HL-60 (cell line): ENCODE measurements around the gene OSBPL10.

Experiments used
- DNase-seq, 2 experiments: peaks; one replicate each; pipeline ENCODE4 v3.0.0-alpha.2; 2010 to 2020; ENCODE audit warnings: low read depth in 1 of 2, low spot score in 1 of 2
- H3K27ac ChIP-seq: fragments of 250-450 bp; sonication (Bioruptor Pico); replicated peaks from 2 replicates; pipeline ENCODE4 v1.5.1; 2020; ENCODE audit warnings: mild to moderate bottlenecking, moderate library complexity
- H3K27me3 ChIP-seq: fragments of 250-450 bp; sonication (Bioruptor Pico); 2 replicates; pipeline ENCODE4 v1.5.1; 2021; ENCODE audit warnings: mild to moderate bottlenecking, moderate library complexity; ENCODE audit not compliant: insufficient read depth, poor library complexity, severe bottlenecking
- H3K4me3 ChIP-seq: replicated peaks from 2 replicates; pipeline ENCODE4 v1.5.1; 2011; ENCODE audit warnings: mild to moderate bottlenecking, control low read depth, low read length; ENCODE audit not compliant: insufficient read depth
- GABPA ChIP-seq: IDR thresholded peaks from 2 replicates; pipeline ENCODE4 v1.6.1; 2012; ENCODE audit warnings: low read depth
- POLR2AphosphoS5 ChIP-seq: IDR thresholded peaks from 2 replicates; pipeline ENCODE4 v1.6.1; 2012; ENCODE audit warnings: low read depth
- SPI1 ChIP-seq: IDR thresholded peaks from 2 replicates; pipeline ENCODE4 v1.6.1; 2012; ENCODE audit warnings: low read depth, mild to moderate bottlenecking, borderline replicate concordance
- TF ChIP-seq, protein P1 (sequence below): IDR thresholded peaks from 2 replicates; pipeline ENCODE4 v1.6.1; 2012; ENCODE audit warnings: low read depth; ENCODE audit not compliant: insufficient replicate concordance
- TF ChIP-seq, protein P2 (sequence below): IDR thresholded peaks from one replicate; pipeline ENCODE4 v1.5.1; 2011; ENCODE audit warnings: low read length, control low read depth, inconsistent platforms; ENCODE audit not compliant: insufficient read depth

Gene OSBPL10

DNA sequence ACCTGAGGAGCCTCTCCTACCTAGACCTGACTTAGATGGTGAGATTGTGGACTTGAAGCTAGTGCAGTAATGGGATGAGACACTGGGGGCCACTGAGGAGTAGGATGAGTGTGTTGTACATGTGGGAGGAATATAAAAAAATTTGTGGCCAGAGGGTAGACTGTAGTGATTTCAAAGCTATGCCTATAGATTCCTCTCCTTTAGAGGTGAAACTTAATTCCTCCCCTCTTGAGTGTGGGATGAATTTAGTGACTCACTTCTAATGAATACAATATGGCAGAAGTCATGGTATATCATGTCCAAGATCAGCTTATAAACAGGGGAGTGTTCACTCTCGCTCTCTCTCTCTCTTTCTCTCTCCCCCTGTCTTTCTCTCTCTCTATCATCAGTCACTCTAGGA, 7.2 kb upstream of the OSBPL10 start:
- TF ChIP-seq, protein P1, sequence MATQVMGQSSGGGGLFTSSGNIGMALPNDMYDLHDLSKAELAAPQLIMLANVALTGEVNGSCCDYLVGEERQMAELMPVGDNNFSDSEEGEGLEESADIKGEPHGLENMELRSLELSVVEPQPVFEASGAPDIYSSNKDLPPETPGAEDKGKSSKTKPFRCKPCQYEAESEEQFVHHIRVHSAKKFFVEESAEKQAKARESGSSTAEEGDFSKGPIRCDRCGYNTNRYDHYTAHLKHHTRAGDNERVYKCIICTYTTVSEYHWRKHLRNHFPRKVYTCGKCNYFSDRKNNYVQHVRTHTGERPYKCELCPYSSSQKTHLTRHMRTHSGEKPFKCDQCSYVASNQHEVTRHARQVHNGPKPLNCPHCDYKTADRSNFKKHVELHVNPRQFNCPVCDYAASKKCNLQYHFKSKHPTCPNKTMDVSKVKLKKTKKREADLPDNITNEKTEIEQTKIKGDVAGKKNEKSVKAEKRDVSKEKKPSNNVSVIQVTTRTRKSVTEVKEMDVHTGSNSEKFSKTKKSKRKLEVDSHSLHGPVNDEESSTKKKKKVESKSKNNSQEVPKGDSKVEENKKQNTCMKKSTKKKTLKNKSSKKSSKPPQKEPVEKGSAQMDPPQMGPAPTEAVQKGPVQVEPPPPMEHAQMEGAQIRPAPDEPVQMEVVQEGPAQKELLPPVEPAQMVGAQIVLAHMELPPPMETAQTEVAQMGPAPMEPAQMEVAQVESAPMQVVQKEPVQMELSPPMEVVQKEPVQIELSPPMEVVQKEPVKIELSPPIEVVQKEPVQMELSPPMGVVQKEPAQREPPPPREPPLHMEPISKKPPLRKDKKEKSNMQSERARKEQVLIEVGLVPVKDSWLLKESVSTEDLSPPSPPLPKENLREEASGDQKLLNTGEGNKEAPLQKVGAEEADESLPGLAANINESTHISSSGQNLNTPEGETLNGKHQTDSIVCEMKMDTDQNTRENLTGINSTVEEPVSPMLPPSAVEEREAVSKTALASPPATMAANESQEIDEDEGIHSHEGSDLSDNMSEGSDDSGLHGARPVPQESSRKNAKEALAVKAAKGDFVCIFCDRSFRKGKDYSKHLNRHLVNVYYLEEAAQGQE, result no peak
- TF ChIP-seq GABPA (no peak), SPI1 (no peak), POLR2AphosphoS5 (no peak)
- TF ChIP-seq, protein P2, sequence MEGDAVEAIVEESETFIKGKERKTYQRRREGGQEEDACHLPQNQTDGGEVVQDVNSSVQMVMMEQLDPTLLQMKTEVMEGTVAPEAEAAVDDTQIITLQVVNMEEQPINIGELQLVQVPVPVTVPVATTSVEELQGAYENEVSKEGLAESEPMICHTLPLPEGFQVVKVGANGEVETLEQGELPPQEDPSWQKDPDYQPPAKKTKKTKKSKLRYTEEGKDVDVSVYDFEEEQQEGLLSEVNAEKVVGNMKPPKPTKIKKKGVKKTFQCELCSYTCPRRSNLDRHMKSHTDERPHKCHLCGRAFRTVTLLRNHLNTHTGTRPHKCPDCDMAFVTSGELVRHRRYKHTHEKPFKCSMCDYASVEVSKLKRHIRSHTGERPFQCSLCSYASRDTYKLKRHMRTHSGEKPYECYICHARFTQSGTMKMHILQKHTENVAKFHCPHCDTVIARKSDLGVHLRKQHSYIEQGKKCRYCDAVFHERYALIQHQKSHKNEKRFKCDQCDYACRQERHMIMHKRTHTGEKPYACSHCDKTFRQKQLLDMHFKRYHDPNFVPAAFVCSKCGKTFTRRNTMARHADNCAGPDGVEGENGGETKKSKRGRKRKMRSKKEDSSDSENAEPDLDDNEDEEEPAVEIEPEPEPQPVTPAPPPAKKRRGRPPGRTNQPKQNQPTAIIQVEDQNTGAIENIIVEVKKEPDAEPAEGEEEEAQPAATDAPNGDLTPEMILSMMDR, result no peak
- no peak overlapping the region for H3K4me3 ChIP-seq
- DNase-seq, result no peak
- H3K27me3 ChIP-seq, result no peaks in the 10 kb centered on the region
- no peak overlapping the region for H3K27ac ChIP-seq

DNA sequence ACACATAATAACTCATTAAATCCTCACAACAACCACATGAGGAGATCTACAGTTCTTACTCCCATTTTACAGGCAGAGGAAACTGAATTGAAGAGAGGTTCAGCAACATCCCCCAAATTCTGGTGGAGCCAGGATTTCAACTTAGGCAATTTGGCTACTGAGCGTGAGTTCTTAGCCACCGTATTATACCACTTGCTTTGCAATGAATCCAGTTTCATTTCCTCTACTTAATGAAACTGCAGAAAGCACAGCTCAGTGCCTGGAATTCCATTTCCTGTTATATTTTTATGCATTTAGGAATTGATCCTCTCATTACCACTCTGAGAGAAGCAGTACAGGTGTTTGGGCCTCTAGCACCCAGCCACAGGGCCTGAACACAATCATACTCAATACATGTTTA, 4.8 kb upstream of the OSBPL10 start:
- TF ChIP-seq, protein P1, result no peak
- TF ChIP-seq POLR2AphosphoS5 (no peak), GABPA (no peak), SPI1 (no peak)
- TF ChIP-seq, protein P2, result no peak
- Histone ChIP-seq H3K27ac (no peak overlapping the region), H3K27me3 (peaks cover 17% of the 10 kb centered on the region), H3K4me3 (no peak overlapping the region)
- DNase-seq, result no peak

DNA sequence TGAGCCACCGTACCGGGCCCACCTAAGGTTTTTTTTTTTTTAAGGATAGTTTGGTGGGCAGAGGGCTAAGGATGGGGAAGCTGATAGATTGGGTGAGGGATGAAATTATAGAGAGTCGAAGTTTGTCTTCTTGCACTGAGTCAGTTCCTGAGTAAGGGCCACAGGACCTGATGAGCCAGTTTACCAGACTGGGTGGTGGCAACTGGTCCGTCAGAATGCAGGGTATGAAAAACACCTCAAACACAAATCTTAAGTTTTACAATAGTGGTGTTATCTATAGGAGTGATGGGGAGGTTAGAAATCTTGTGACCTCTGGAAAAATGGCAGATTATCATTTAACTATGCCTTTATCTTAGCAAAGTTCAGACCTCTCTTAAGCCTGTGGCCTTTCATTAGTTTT, 3.3 kb upstream of the OSBPL10 start:
- H3K27ac ChIP-seq, result no peak overlapping the region
- TF ChIP-seq, protein P1, result no peak
- no peak for TF ChIP-seq GABPA
- TF ChIP-seq, protein P2, result no peak
- TF ChIP-seq SPI1, result no peak
- TF ChIP-seq POLR2AphosphoS5, result no peak
- no peak overlapping the region for H3K4me3 ChIP-seq
- no peak for DNase-seq
- H3K27me3 ChIP-seq, result peaks cover 31% of the 10 kb centered on the region
